K562 (cell line): Measurements from ENCODE around the gene CSRNP3. TPM values are rescaled to one million over a fixed set of nuclear protein-coding genes. Genes with fewer than 3 reads are reported as not detected.

ENCODE experiments used
- ATAC-seq: fragments of 200-7000 bp; cut with Tn5 transposase; 3 replicates; pipeline ENCODE4 v1.9.1; 2020; ENCODE audit warnings: moderate library complexity
- BruUV-seq: library from RNA; stranded (reverse); fragments of 400-500 nt; replicated peaks from 2 replicates; lab custom pipeline; 2021; lab: Mats Ljungman, UMichigan
- CTCF ChIA-PET: fragments of 300-600 bp; formaldehyde crosslinking; extraction: SDS; loops from one replicate; lab custom pipeline; 2021; ENCODE audit warnings: low intra/inter-chr PET ratio; lab: Yijun Ruan, JAX
- POLR2A ChIA-PET: fragments of 300-600, 350-650 bp; sonication (Branson Sonifier 250); formaldehyde crosslinking; extraction: SDS; loops from one replicate; lab custom pipeline; 2021; ENCODE audit warnings: antibody characterized with exemption, inconsistent platforms; lab: Yijun Ruan, JAX
- DNase-seq, 4 experiments: peaks; one replicate each; pipeline versions ENCODE4 v3.0.0 to v3.0.0-alpha.2; 2011 to 2018; ENCODE audit warnings: low spot score in 3 of 4, mixed read lengths in 3 of 4; ENCODE audit errors: extremely low read depth in 1 of 4
- FAIRE-seq: peaks from 2 replicates; lab custom pipeline; 2011; peaks lifted over from hg19 to GRCh38; lab: Jason Lieb, UNC
- H2AFZ ChIP-seq: 2 replicates; pipeline ENCODE4 v1.6.0; 2011; ENCODE audit warnings: low read depth, low read length, control low read depth, inconsistent platforms
- H3K27ac ChIP-seq: fragments of 200-600 bp; 3 replicates; pipeline ENCODE4 v1.8.0; 2011; ENCODE audit warnings: low read depth, mild to moderate bottlenecking, control low read depth, inconsistent platforms, low read length, moderate library complexity, mixed read lengths; ENCODE audit errors: extremely low read depth
- H3K27me3 ChIP-seq, 2 experiments: fragments of 300-600 bp in 1 of 2; 2 replicates in 1 of 2; 3 replicates in 1 of 2; pipeline versions ENCODE4 v1.6.0 to v1.8.0; 2011; ENCODE audit warnings: inconsistent platforms in 2 of 2, low read length in 2 of 2, mild to moderate bottlenecking in 1 of 2, mixed read lengths in 1 of 2, moderate library complexity in 1 of 2; ENCODE audit not compliant: control insufficient read depth in 2 of 2, insufficient read depth in 2 of 2
- H3K36me3 ChIP-seq: fragments of 300-600 bp; 3 replicates; pipeline ENCODE4 v1.8.0; 2011; ENCODE audit warnings: mild to moderate bottlenecking, low read length, inconsistent platforms; ENCODE audit not compliant: control insufficient read depth, insufficient read depth
- H3K4me1 ChIP-seq, 2 experiments: fragments of 200-600 bp in 1 of 2; replicated peaks in 1 of 2; 2 replicates in 1 of 2; 3 replicates in 1 of 2; pipeline versions ENCODE4 v1.5.1 to v1.8.0; 2011; ENCODE audit warnings: inconsistent platforms in 2 of 2, low read length in 2 of 2, mild to moderate bottlenecking in 1 of 2, mixed read lengths in 1 of 2, moderate library complexity in 1 of 2; ENCODE audit not compliant: control insufficient read depth in 2 of 2, insufficient read depth in 2 of 2
- H3K4me2 ChIP-seq: 2 replicates; pipeline ENCODE4 v1.6.1; 2011; ENCODE audit warnings: low read length, control low read depth, inconsistent platforms, mixed read lengths; ENCODE audit not compliant: insufficient read depth
- H3K4me3 ChIP-seq: fragments of 200-600 bp; sonication (generic), shearing (Covaris generic); 2 replicates; pipeline ENCODE4 v1.5.1; 2016; ENCODE audit warnings: control low read depth, inconsistent platforms
- H3K79me2 ChIP-seq: fragments of 200-600 bp; 3 replicates; pipeline ENCODE4 v1.8.0; 2011; ENCODE audit warnings: low read length, inconsistent platforms; ENCODE audit not compliant: control insufficient read depth, insufficient read depth
- H3K9ac ChIP-seq, 2 experiments: 2 replicates each; pipeline versions ENCODE4 v1.6.0 to v1.6.1; 2011; ENCODE audit warnings: low read depth in 2 of 2, low read length in 2 of 2, control low read depth in 1 of 2, inconsistent platforms in 1 of 2, mild to moderate bottlenecking in 1 of 2, mixed read lengths in 1 of 2; ENCODE audit not compliant: insufficient read depth in 1 of 2
- H3K9me1 ChIP-seq: one replicate; pipeline ENCODE4 v1.6.0; 2011; ENCODE audit warnings: inconsistent platforms, mild to moderate bottlenecking, low read length, moderate library complexity; ENCODE audit not compliant: control insufficient read depth, insufficient read depth
- H3K9me3 ChIP-seq: replicated peaks from 2 replicates; pipeline ENCODE4 v1.5.1; 2011; ENCODE audit warnings: low read depth, low read length, inconsistent platforms; ENCODE audit not compliant: control insufficient read depth, insufficient read depth
- H4K20me1 ChIP-seq: replicated peaks from 2 replicates; pipeline ENCODE4 v1.6.1; 2011; ENCODE audit warnings: low read length, inconsistent platforms, mixed read lengths; ENCODE audit not compliant: control insufficient read depth, insufficient read depth
- BCLAF1 ChIP-seq, 2 experiments: fragments of 450-650 bp in 1 of 2; IDR thresholded peaks; 2 replicates each; pipeline ENCODE4 v1.6.1; 2011 to 2017; ENCODE audit warnings: low read depth in 2 of 2, antibody characterized with exemption in 1 of 2, borderline replicate concordance in 1 of 2, low read length in 1 of 2, mild to moderate bottlenecking in 1 of 2, mixed read lengths in 1 of 2; ENCODE audit not compliant: control insufficient read depth in 1 of 2
- CC2D1A ChIP-seq: fragments of 450-650 bp; IDR thresholded peaks from 2 replicates; pipeline ENCODE4 v1.6.1; 2017; ENCODE audit warnings: mild to moderate bottlenecking
- ETV5 ChIP-seq: sonication (generic); formaldehyde crosslinking; IDR thresholded peaks from 2 replicates; pipeline ENCODE4 v1.4.0; 2020; ENCODE audit warnings: low read depth, mild to moderate bottlenecking, missing genetic modification reagents
- HDAC6 ChIP-seq: IDR thresholded peaks from 2 replicates; pipeline ENCODE4 v1.6.1; 2012; ENCODE audit warnings: low read depth, mild to moderate bottlenecking, control low read depth, inconsistent platforms, low read length, moderate library complexity
- MITF ChIP-seq: IDR thresholded peaks from 2 replicates; pipeline ENCODE4 v1.6.1; 2014; ENCODE audit warnings: antibody characterized with exemption
- POLR2AphosphoS2 ChIP-seq: IDR thresholded peaks from 2 replicates; pipeline ENCODE4 v1.6.1; 2012; ENCODE audit warnings: low read length, improper control_type of control experiment
- SMC3 ChIP-seq: conservative IDR thresholded peaks from 2 replicates; pipeline ENCODE4 v1.6.1; 2011; ENCODE audit warnings: low read depth, low read length, improper control_type of control experiment; ENCODE audit not compliant: insufficient read depth
- TCF7L2 ChIP-seq: fragments of 150-350 bp; IDR thresholded peaks from 2 replicates; pipeline ENCODE4 v1.6.1; 2016; ENCODE audit warnings: low read depth, mild to moderate bottlenecking, low read length, moderate library complexity
- ZC3H8 ChIP-seq: fragments of 450-650 bp; IDR thresholded peaks from 2 replicates; pipeline ENCODE4 v1.6.1; 2017
- ZNF512 ChIP-seq: IDR thresholded peaks from 2 replicates; pipeline ENCODE4 v1.6.1; 2016; ENCODE audit warnings: missing genetic modification characterization, missing compliant biosample characterization
- ZNF589 ChIP-seq: fragments of 200-800 bp; sonication (Bioruptor generic); IDR thresholded peaks from 2 replicates; pipeline ENCODE4 v1.6.1; 2016; ENCODE audit warnings: low read depth, missing genetic modification characterization, missing compliant biosample characterization
- ZNF668 ChIP-seq: fragments of 250-450 bp; sonication (Bioruptor Pico); IDR thresholded peaks from 2 replicates; pipeline ENCODE4 v1.8.0; 2022; ENCODE audit warnings: mild to moderate bottlenecking, inconsistent platforms
- WGBS: fragments of 100-300 bp; shearing (Covaris generic); methylation state at CpG from one replicate; pipeline ENCODE4 v1.1.6; 2016; ENCODE audit warnings: low coverage, mixed read lengths; ENCODE audit not compliant: insufficient coverage; ENCODE audit errors: missing lambda C conversion rate; 5-methylcytosine and 5-hydroxymethylcytosine counted together
- in situ Hi-C: fragments of 300-500 bp; cut with MboI; formaldehyde crosslinking; loops from 4 replicates; pipeline ENCODE4 v1.15.0; 2018; ENCODE audit warnings: inconsistent platforms, mixed read lengths
- intact Hi-C: fragments of 100-400 bp; cut with micrococcal nuclease; formaldehyde crosslinking; loops from 2 replicates; pipeline ENCODE4 v1.14.2; 2022
- polyA plus RNA-seq, 8 experiments: library from polyadenylated mRNA; depleted of rRNA in 4 of 8; stranded (reverse) in 5 of 8; unstranded in 3 of 8; fragments of >200 nt; fragmentation: Nextera tagmentation in 2 of 8; fragmentation: Illumina TruSeq in 1 of 8; extraction: Ambion mirVana in 2 of 8; extraction: Trizol in 1 of 8; gene quantifications; 2 replicates each; pipeline versions ENCODE4 v1.2.1 to v1.2.3, GENCODE V29; 2011 to 2014; ENCODE audit warnings: inconsistent platforms in 1 of 8, missing spikeins in 1 of 8
- total RNA-seq, 7 experiments: library from RNA; depleted of rRNA in 6 of 7; stranded (reverse); fragments of >200 nt in 6 of 7; fragmentation: Illumina TruSeq in 2 of 7; extraction: Trizol in 2 of 7; gene quantifications; 2 replicates each; pipeline versions ENCODE4 v1.2.1 to v1.2.3, GENCODE V29; 2011 to 2021; ENCODE audit warnings: low replicate concordance in 1 of 7
- TF ChIP-seq, protein P1 (sequence below): fragments of 250-450 bp; sonication (Bioruptor Pico); IDR thresholded peaks from 2 replicates; pipeline ENCODE4 v1.5.0; 2020; ENCODE audit warnings: mild to moderate bottlenecking, borderline replicate concordance

CSRNP3 gene
- total and polyA plus RNA-seq, 9 of the 15 experiments (the other 6 are each of a cell fraction or from before 2014, with no cell fraction given) = not detected

GRCh38 chr2:165718610-165719210 is 249.2 kb downstream of the CSRNP3 start:
- H2AFZ ChIP-seq = no peak overlapping the region
- ATAC-seq (no peak), FAIRE-seq (no peak), DNase-seq (no peak)
- TF ChIP-seq HDAC6 = no peak
- TF ChIP-seq MITF = no peak
- TF ChIP-seq ZNF668 (CRISPR knock-in tag) = no peak
- no peak for TF ChIP-seq BCLAF1 (IDR thresholded peaks at IDR 0.05; ENCODE audit: borderline replicate concordance in 1 of 2, control insufficient read depth in 1 of 2, low read depth in 2 of 2, low read length in 1 of 2)
- TF ChIP-seq, protein P1, sequence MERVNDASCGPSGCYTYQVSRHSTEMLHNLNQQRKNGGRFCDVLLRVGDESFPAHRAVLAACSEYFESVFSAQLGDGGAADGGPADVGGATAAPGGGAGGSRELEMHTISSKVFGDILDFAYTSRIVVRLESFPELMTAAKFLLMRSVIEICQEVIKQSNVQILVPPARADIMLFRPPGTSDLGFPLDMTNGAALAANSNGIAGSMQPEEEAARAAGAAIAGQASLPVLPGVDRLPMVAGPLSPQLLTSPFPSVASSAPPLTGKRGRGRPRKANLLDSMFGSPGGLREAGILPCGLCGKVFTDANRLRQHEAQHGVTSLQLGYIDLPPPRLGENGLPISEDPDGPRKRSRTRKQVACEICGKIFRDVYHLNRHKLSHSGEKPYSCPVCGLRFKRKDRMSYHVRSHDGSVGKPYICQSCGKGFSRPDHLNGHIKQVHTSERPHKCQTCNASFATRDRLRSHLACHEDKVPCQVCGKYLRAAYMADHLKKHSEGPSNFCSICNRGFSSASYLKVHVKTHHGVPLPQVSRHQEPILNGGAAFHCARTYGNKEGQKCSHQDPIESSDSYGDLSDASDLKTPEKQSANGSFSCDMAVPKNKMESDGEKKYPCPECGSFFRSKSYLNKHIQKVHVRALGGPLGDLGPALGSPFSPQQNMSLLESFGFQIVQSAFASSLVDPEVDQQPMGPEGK (CRISPR knock-in tag) = no peak
- TF ChIP-seq POLR2AphosphoS2 = no peak
- no peak for TF ChIP-seq ZNF589
- TF ChIP-seq SMC3 = no peak
- TF ChIP-seq ZNF512 (tag) = no peak
- no peak for TF ChIP-seq CC2D1A
- TF ChIP-seq TCF7L2 = no peak
- TF ChIP-seq ETV5 (CRISPR knock-in tag) = no peak
- no peak for TF ChIP-seq ZC3H8
- H3K4me3 ChIP-seq = no peak overlapping the region
- no peaks in the 10 kb centered on the region for H3K4me1 ChIP-seq
- BruUV-seq = no TSS peak
- intact Hi-C loops = no loop called here
- H3K79me2 ChIP-seq = no peaks in the 10 kb centered on the region
- in situ Hi-C loops = no loop called here
- H3K9me1 ChIP-seq = no peaks in the 10 kb centered on the region
- ChIA-PET CTCF (no interaction called here), POLR2A (no interaction called here)
- no peak overlapping the region for H3K27ac ChIP-seq
- 0% methylated on average over 1 of the region's 1 CpG for WGBS
- H3K27me3 ChIP-seq = no peaks in the 10 kb centered on the region
- H3K36me3 ChIP-seq = no peaks in the 10 kb centered on the region
- H4K20me1 ChIP-seq = no peaks in the 10 kb centered on the region
- no peak overlapping the region for H3K9ac ChIP-seq
- H3K9me3 ChIP-seq = no peaks in the 10 kb centered on the region
- no peak overlapping the region for H3K4me2 ChIP-seq
